ENCODE data around the gene SPATA7.

SPATA7 gene

DNA sequence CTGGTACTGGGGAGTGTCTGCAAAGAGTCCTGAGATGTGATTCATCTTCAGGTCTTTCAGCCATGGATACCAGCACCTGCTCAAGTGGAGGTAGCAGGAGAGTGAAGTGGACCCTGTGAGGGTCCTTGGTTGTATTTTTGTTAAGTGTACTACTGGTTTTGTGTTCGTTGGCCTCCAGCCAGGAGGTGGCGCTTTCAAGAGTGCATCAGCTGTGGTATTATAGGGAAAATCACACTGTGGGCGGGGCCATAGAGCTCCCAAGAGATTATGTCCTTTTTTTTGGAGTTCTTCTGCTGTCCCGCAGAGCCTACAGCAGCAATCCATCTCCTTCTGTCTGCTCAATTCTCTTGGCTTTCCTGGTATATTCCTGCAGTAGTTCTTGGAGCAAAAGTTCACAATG lies 66.8 kb downstream of the SPATA7 start:
- POLR2A ChIA-PET, result no interaction called here
- DNase-seq (ENCODE audit: extremely low spot score), result no peak
- CTCF ChIA-PET, result no interaction called here
- TF ChIP-seq LEF1 (IDR thresholded peaks at IDR 0.05; ENCODE audit: borderline replicate concordance) (no peak), ELF4 (IDR thresholded peaks at IDR 0.05) (no peak), BHLHE40 (IDR thresholded peaks at IDR 0.05; ENCODE audit: borderline replicate concordance) (no peak), ARNT (IDR thresholded peaks at IDR 0.05) (no peak), FOXM1 (IDR thresholded peaks at IDR 0.05; ENCODE audit: borderline replicate concordance) (no peak), SUZ12 (IDR thresholded peaks at IDR 0.05) (no peak), CTBP1 (IDR thresholded peaks at IDR 0.05; ENCODE audit: borderline replicate concordance) (no peak), HDGF (IDR thresholded peaks at IDR 0.05; ENCODE audit: borderline replicate concordance) (no peak), L3MBTL2 (conservative IDR thresholded peaks at IDR 0.05) (no peak), TARDBP (IDR thresholded peaks at IDR 0.05) (no peak), ZNF384 (IDR thresholded peaks at IDR 0.05) (no peak), SP1 (IDR thresholded peaks at IDR 0.05) (no peak), FOXK2 (IDR thresholded peaks at IDR 0.05) (no peak), FOXA1 (IDR thresholded peaks at IDR 0.05) (no peak), NFRKB (IDR thresholded peaks at IDR 0.05) (no peak)
- TF ChIP-seq, protein P1, sequence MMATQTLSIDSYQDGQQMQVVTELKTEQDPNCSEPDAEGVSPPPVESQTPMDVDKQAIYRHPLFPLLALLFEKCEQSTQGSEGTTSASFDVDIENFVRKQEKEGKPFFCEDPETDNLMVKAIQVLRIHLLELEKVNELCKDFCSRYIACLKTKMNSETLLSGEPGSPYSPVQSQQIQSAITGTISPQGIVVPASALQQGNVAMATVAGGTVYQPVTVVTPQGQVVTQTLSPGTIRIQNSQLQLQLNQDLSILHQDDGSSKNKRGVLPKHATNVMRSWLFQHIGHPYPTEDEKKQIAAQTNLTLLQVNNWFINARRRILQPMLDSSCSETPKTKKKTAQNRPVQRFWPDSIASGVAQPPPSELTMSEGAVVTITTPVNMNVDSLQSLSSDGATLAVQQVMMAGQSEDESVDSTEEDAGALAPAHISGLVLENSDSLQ (IDR thresholded peaks at IDR 0.05), result no peak

DNA sequence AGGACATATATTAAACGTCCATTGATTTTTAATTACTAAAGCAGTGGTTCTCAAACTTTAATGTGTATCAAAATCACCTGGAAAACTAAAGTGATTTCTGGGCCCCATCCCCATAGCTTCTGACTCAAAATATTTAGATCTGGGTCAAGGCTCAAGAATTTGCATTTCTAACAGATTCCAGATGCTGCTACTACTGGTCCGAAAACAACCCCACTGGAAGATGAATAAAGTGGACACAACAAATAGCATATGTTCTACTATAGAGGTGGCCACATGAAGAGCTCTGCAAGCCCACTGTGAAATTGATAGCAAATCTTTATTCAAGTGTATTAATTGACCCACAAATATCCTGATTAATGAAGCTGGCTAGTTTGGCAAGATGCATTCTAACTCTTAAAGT lies 69.4 kb downstream of the SPATA7 start:
- CTCF ChIA-PET, result no interaction called here
- POLR2A ChIA-PET, result no interaction called here
- DNase-seq (ENCODE audit: extremely low spot score), result no peak
- TF ChIP-seq, protein P1 (IDR thresholded peaks at IDR 0.05), result no peak
- TF ChIP-seq FOXA1 (IDR thresholded peaks at IDR 0.05), result no peak
- no peak for TF ChIP-seq BHLHE40 (IDR thresholded peaks at IDR 0.05; ENCODE audit: borderline replicate concordance)
- no peak for TF ChIP-seq LEF1 (IDR thresholded peaks at IDR 0.05; ENCODE audit: borderline replicate concordance)
- no peak for TF ChIP-seq ELF4 (IDR thresholded peaks at IDR 0.05)
- TF ChIP-seq TARDBP (IDR thresholded peaks at IDR 0.05), result no peak
- TF ChIP-seq NFRKB (IDR thresholded peaks at IDR 0.05), result no peak
- no peak for TF ChIP-seq L3MBTL2 (conservative IDR thresholded peaks at IDR 0.05)
- no peak for TF ChIP-seq ZNF384 (IDR thresholded peaks at IDR 0.05)
- TF ChIP-seq SP1 (IDR thresholded peaks at IDR 0.05), result no peak
- no peak for TF ChIP-seq ARNT (IDR thresholded peaks at IDR 0.05)
- TF ChIP-seq SUZ12 (IDR thresholded peaks at IDR 0.05), result no peak
- TF ChIP-seq CTBP1 (IDR thresholded peaks at IDR 0.05; ENCODE audit: borderline replicate concordance), result no peak
- TF ChIP-seq HDGF (IDR thresholded peaks at IDR 0.05; ENCODE audit: borderline replicate concordance), result no peak

DNA sequence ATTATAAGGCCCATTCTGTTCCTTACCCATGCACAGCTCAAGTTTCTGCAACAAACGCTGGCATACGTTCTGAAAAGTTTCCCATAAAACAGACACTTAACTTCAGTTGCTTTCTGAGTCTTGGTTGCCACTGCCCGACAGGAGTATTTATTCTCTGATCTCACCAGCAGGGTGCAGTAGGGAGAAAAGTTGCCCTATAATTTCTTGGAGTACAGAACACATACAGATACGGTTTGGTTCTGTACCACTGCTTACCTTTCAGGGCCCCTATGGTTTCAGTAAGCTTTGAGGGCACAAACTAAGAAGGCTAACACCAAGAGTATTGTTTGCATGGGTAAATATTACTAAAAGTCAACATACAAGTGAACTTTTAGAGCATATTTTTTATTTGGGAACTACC lies 77.9 kb downstream of the SPATA7 start:
- TF ChIP-seq ZNF384 (IDR thresholded peaks at IDR 0.05) (no peak), TARDBP (IDR thresholded peaks at IDR 0.05) (no peak), ARNT (IDR thresholded peaks at IDR 0.05) (no peak), NFRKB (IDR thresholded peaks at IDR 0.05) (no peak), HDGF (IDR thresholded peaks at IDR 0.05; ENCODE audit: borderline replicate concordance) (no peak), SP1 (IDR thresholded peaks at IDR 0.05) (no peak), BHLHE40 (IDR thresholded peaks at IDR 0.05; ENCODE audit: borderline replicate concordance) (no peak), LEF1 (IDR thresholded peaks at IDR 0.05; ENCODE audit: borderline replicate concordance) (no peak), FOXA1 (IDR thresholded peaks at IDR 0.05) (no peak), SUZ12 (IDR thresholded peaks at IDR 0.05) (no peak), FOXK2 (IDR thresholded peaks at IDR 0.05) (no peak), ELF4 (IDR thresholded peaks at IDR 0.05) (no peak), FOXM1 (IDR thresholded peaks at IDR 0.05; ENCODE audit: borderline replicate concordance) (no peak), CTBP1 (IDR thresholded peaks at IDR 0.05; ENCODE audit: borderline replicate concordance) (no peak), L3MBTL2 (conservative IDR thresholded peaks at IDR 0.05) (no peak)
- TF ChIP-seq, protein P1 (IDR thresholded peaks at IDR 0.05), result no peak
- POLR2A ChIA-PET, result no interaction called here
- DNase-seq (ENCODE audit: extremely low spot score), result peak; percentile 57
- CTCF ChIA-PET, result no interaction called here

DNA sequence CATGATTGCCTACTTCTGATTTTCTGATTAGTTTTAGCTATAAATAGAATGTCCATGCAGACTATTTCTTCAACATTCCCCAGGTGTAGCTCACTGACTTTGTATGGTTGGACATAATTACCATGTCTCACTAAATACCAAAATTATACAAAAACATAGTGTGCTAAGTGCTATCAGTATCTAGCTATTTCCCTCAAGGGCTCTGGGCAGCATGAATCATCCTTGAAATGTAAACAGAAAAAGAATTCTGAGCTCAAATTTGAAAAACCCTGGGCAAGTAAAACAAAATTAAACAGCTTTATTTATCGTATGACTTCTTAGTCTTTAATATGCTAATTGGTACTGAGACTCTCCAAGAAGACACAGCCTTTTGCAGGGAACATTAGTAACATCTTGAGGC lies 82.9 kb downstream of the SPATA7 start:
- TF ChIP-seq FOXM1 (IDR thresholded peaks at IDR 0.05; ENCODE audit: borderline replicate concordance) (no peak), CTBP1 (IDR thresholded peaks at IDR 0.05; ENCODE audit: borderline replicate concordance) (no peak), FOXA1 (IDR thresholded peaks at IDR 0.05) (no peak), TARDBP (IDR thresholded peaks at IDR 0.05) (no peak), SUZ12 (IDR thresholded peaks at IDR 0.05) (no peak), NFRKB (IDR thresholded peaks at IDR 0.05) (no peak), L3MBTL2 (conservative IDR thresholded peaks at IDR 0.05) (no peak), ARNT (IDR thresholded peaks at IDR 0.05) (no peak), SP1 (IDR thresholded peaks at IDR 0.05) (no peak), FOXK2 (IDR thresholded peaks at IDR 0.05) (no peak), ELF4 (IDR thresholded peaks at IDR 0.05) (no peak), LEF1 (IDR thresholded peaks at IDR 0.05; ENCODE audit: borderline replicate concordance) (no peak), BHLHE40 (IDR thresholded peaks at IDR 0.05; ENCODE audit: borderline replicate concordance) (no peak), ZNF384 (IDR thresholded peaks at IDR 0.05) (no peak), HDGF (IDR thresholded peaks at IDR 0.05; ENCODE audit: borderline replicate concordance) (no peak)
- TF ChIP-seq, protein P1 (IDR thresholded peaks at IDR 0.05), result no peak
- ChIA-PET CTCF (interaction anchor here (1.4 kb wide), 1 partner anchor 279 kb away, joined by 6 read pairs; no protein-coding TSS in a partner anchor), POLR2A (no interaction called here)
- DNase-seq (ENCODE audit: extremely low spot score), result no peak

DNA sequence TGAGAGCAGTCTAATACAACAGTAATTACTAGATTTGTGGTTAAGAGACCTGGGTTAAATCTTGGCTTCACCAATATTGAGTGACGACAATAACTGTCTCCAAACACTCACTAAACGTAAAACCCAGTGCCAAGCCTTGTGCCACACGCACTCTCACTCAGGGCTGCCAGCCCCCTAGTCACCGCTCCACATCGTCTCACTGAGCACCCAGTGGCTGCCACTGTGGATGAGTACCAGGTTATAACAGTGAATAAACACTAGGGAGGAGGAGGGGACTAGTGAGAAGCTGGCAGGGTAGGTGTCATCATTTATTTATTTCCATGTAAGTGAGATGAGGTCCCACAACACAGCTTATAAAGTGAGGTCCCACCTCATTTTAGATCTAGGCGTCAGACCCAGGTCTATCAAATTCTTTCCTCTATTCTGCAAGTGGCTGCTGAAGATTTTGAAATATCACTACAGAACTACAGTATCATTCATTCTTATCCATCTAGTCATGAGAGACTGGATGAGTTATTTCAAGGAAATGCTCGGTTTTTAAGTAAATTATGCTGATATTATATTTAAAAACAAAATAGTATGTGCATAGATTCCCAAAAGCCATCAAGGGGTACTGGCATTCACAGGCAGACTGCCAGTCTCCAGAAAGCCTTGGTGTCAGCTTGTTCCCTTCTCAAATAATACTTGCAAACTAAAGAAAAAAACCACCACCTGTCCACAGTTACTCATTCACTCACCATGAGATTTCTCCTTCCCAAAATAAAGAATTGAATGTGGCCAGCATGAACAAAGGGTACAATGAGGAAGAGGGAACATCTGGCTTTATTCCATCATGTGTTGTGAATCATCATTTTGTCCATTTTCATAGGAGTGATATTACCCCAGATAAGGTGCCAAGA lies 85.3 kb downstream of the SPATA7 start:
- no peak for DNase-seq (ENCODE audit: extremely low spot score)
- TF ChIP-seq SUZ12 (IDR thresholded peaks at IDR 0.05) (no peak), L3MBTL2 (conservative IDR thresholded peaks at IDR 0.05) (no peak), SP1 (IDR thresholded peaks at IDR 0.05) (no peak), TARDBP (IDR thresholded peaks at IDR 0.05) (no peak), LEF1 (IDR thresholded peaks at IDR 0.05; ENCODE audit: borderline replicate concordance) (no peak), BHLHE40 (IDR thresholded peaks at IDR 0.05; ENCODE audit: borderline replicate concordance) (no peak), CTBP1 (IDR thresholded peaks at IDR 0.05; ENCODE audit: borderline replicate concordance) (no peak)
- TF ChIP-seq, protein P1 (IDR thresholded peaks at IDR 0.05), result no peak
- POLR2A ChIA-PET, result no interaction called here
- CTCF ChIA-PET, result no interaction called here
